Keratinocyte (primary cell): Measurements from ENCODE around the gene TNIP2. TPM values are rescaled to one million over a fixed set of nuclear protein-coding genes. Genes with fewer than 3 reads are reported as not detected.

Experiments
- DNase-seq: peaks from one replicate; pipeline ENCODE4 v3.0.0-alpha.2; 2011; ENCODE audit warnings: low read depth, missing footprints, low spot score
- FAIRE-seq: peaks from 2 replicates; lab custom pipeline; 2011; peaks lifted over from hg19 to GRCh38; lab: Jason Lieb, UNC
- H2AFZ ChIP-seq: 2 replicates; pipeline ENCODE4 v1.6.0; 2012; ENCODE audit warnings: low read length, control low read depth, inconsistent platforms; ENCODE audit not compliant: control insufficient read depth
- H3K27ac ChIP-seq: 2 replicates; pipeline ENCODE4 v1.5.1; 2011; ENCODE audit warnings: low read length; ENCODE audit not compliant: control insufficient read depth, insufficient read depth
- H3K27me3 ChIP-seq: 3 replicates; pipeline ENCODE4 v1.6.0; 2011; ENCODE audit warnings: low read length; ENCODE audit not compliant: control insufficient read depth, insufficient read depth; ENCODE audit errors: extremely low read depth
- H3K36me3 ChIP-seq, 2 experiments: 2 replicates in 1 of 2; 3 replicates in 1 of 2; pipeline ENCODE4 v1.5.1; 2011; ENCODE audit warnings: low read length in 2 of 2, mild to moderate bottlenecking in 1 of 2; ENCODE audit not compliant: control insufficient read depth in 2 of 2, insufficient read depth in 2 of 2; ENCODE audit errors: extremely low read depth in 1 of 2
- H3K4me1 ChIP-seq: 3 replicates; pipeline ENCODE4 v1.5.1; 2011; ENCODE audit warnings: low read length; ENCODE audit not compliant: control insufficient read depth, insufficient read depth; ENCODE audit errors: extremely low read depth
- H3K4me2 ChIP-seq: 3 replicates; pipeline ENCODE4 v1.6.0; 2011; ENCODE audit warnings: low read depth, low read length; ENCODE audit not compliant: control insufficient read depth, insufficient read depth; ENCODE audit errors: extremely low read depth
- H3K4me3 ChIP-seq, 3 experiments: fragments of 200-600 bp in 1 of 3; sonication (generic) in 1 of 3; 2 replicates in 2 of 3; 3 replicates in 1 of 3; pipeline ENCODE4 v1.5.1; 2011 to 2016; ENCODE audit warnings: low read length in 3 of 3, mild to moderate bottlenecking in 3 of 3, control low read depth in 2 of 3, inconsistent platforms in 1 of 3, low read depth in 1 of 3, mixed read lengths in 1 of 3, mixed run types in 1 of 3, moderate library complexity in 1 of 3; ENCODE audit not compliant: control insufficient read depth in 2 of 3, insufficient read depth in 2 of 3; ENCODE audit errors: extremely low read depth in 1 of 3
- H3K79me2 ChIP-seq: 2 replicates; pipeline ENCODE4 v1.6.0; 2012; ENCODE audit warnings: low read length; ENCODE audit not compliant: control insufficient read depth, insufficient read depth
- H3K9ac ChIP-seq: 3 replicates; pipeline ENCODE4 v1.6.0; 2011; ENCODE audit warnings: low read length; ENCODE audit not compliant: control insufficient read depth, insufficient read depth; ENCODE audit errors: extremely low read depth
- H3K9me1 ChIP-seq: 3 replicates; pipeline ENCODE4 v1.6.0; 2011; ENCODE audit warnings: low read length; ENCODE audit not compliant: control insufficient read depth, insufficient read depth; ENCODE audit errors: extremely low read depth
- H3K9me3 ChIP-seq: 2 replicates; pipeline ENCODE4 v1.5.1; 2012; ENCODE audit warnings: low read depth, low read length; ENCODE audit not compliant: control insufficient read depth
- H4K20me1 ChIP-seq: 3 replicates; pipeline ENCODE4 v1.6.0; 2011; ENCODE audit warnings: low read length; ENCODE audit not compliant: control insufficient read depth, insufficient read depth; ENCODE audit errors: extremely low read depth
- CTCF ChIP-seq, 3 experiments: IDR thresholded peaks in 1 of 3; conservative IDR thresholded peaks in 1 of 3; optimal IDR thresholded peaks in 1 of 3; 2 replicates in 2 of 3; 3 replicates in 1 of 3; pipeline versions ENCODE3 to v1.5.1; 2011; ENCODE audit warnings: low read length in 3 of 3, mild to moderate bottlenecking in 3 of 3, moderate library complexity in 2 of 3, control low read depth in 1 of 3, inconsistent platforms in 1 of 3; ENCODE audit not compliant: insufficient read depth in 2 of 3; ENCODE audit errors: extremely low read depth in 1 of 3
- EZH2 ChIP-seq: IDR thresholded peaks from one replicate; pipeline ENCODE4 v1.6.1; 2012; ENCODE audit warnings: inconsistent platforms, mild to moderate bottlenecking, low read length, moderate library complexity
- dilution Hi-C: fragments of 300-500 bp; cut with MboI; formaldehyde crosslinking; loops from one replicate; pipeline ENCODE4 v1.7.0; 2020; ENCODE audit warnings: low sequenced_read_pairs; ENCODE audit not compliant: extremely low pct_ligation_motif_present
- polyA minus RNA-seq, 3 experiments: library from RNA; depleted of rRNA, polyadenylated mRNA; stranded (reverse); fragments of >200 nt; gene quantifications; 1 replicate in 1 of 3; 2 replicates in 1 of 3; 3 replicates in 1 of 3; pipeline ENCODE4 v1.2.3, GENCODE V29; 2011
- polyA plus RNA-seq, 5 experiments: library from polyadenylated mRNA; depleted of rRNA in 3 of 5; stranded (reverse) in 3 of 5; stranded (forward) in 1 of 5; unstranded in 1 of 5; fragments of >200 nt; gene quantifications; 1 replicate in 1 of 5; 2 replicates in 3 of 5; 3 replicates in 1 of 5; pipeline versions ENCODE4 v1.2.1 to v1.2.3, GENCODE V29; 2011 to 2012; ENCODE audit warnings: missing spikeins in 2 of 5, low read depth in 1 of 5, low replicate concordance in 1 of 5

TNIP2 gene
- polyA plus RNA-seq (22.6 to 23.1 TPM (median 23.1 TPM) in 3 replicates), polyA minus RNA-seq (7.6 to 13.0 TPM (median 9.8 TPM) in 3 replicates)
- polyA plus RNA-seq (2011; ENCODE audit: low read depth) = 33.1 TPM
- 11.7 and 26.0 TPM in 2 replicates for polyA plus RNA-seq (2011; cell fraction: cytosol; rRNA removed)
- polyA plus RNA-seq (2011; cell fraction: nucleus; rRNA removed) = 41.6 and 42.8 TPM in 2 replicates
- polyA plus RNA-seq (2012; ENCODE audit: low replicate concordance) = 21.2 and 26.8 TPM in 2 replicates
- polyA minus RNA-seq (2011; cell fraction: cytosol; rRNA and poly(A)+ RNA removed) = 15.9 TPM
- 10.3 and 12.2 TPM in 2 replicates for polyA minus RNA-seq (2011; cell fraction: nucleus; rRNA and poly(A)+ RNA removed)

GRCh38 chr4:2755821-2756690 lies at the start of gene TNIP2:
TSS of gene TNIP2 (minus strand) at chr4:2756336. CDS start at chr4:2756289, 47 bp downstream.
- H3K36me3 ChIP-seq = peaks cover 0 to 3% of the 10 kb centered on the region in 2 experiments

GRCh38 chr4:2804973-2805501 lies 48.9 kb upstream of the TNIP2 start:
- H3K9me1 ChIP-seq = no peaks in the 10 kb centered on the region
- DNase-seq = no peak
- H3K36me3 ChIP-seq = peaks cover 0 to 1% of the 10 kb centered on the region in 2 experiments
- no peaks in the 10 kb centered on the region for H3K27me3 ChIP-seq
- no peak overlapping the region for H3K9ac ChIP-seq
- no peak overlapping the region for H3K27ac ChIP-seq
- no peak overlapping the region for H3K4me3 ChIP-seq
- no peak for FAIRE-seq
- H3K4me1 ChIP-seq = peaks cover 27% of the 10 kb centered on the region
- H3K79me2 ChIP-seq = no peaks in the 10 kb centered on the region
- H2AFZ ChIP-seq = no peak overlapping the region
- H4K20me1 ChIP-seq = no peaks in the 10 kb centered on the region
- no peak for TF ChIP-seq CTCF (optimal IDR thresholded peaks at IDR 0.05 in 1 of 3, IDR thresholded peaks at IDR 0.05 in 1 of 3, conservative IDR thresholded peaks at IDR 0.05 in 1 of 3; ENCODE audit: extremely low read depth in 1 of 3, insufficient read depth in 2 of 3, low read length in 3 of 3)
- no peak for TF ChIP-seq EZH2
- no peak overlapping the region for H3K4me2 ChIP-seq
- H3K9me3 ChIP-seq = no peaks in the 10 kb centered on the region
- dilution Hi-C loops = no loop called here

More at GRCh38 chr4:2755821-2756690, at the start of gene TNIP2:
- DNase-seq (peak; percentile 60), FAIRE-seq (no peak)
- Histone ChIP-seq H3K9me1 (no peaks in the 10 kb centered on the region), H3K79me2 (peaks cover 17% of the 10 kb centered on the region), H3K4me1 (peaks cover 14% of the 10 kb centered on the region), H4K20me1 (no peaks in the 10 kb centered on the region), H3K27me3 (no peaks in the 10 kb centered on the region), H2AFZ (peak within 1 kb of the TSS; percentile 50), H3K4me3 (peak within 1 kb of the TSS; percentile 65 to 76 (median 74)), H3K27ac (peak within 1 kb of the TSS; percentile 54), H3K9ac (peak within 1 kb of the TSS; percentile 75), H3K9me3 (no peaks in the 10 kb centered on the region), H3K4me2 (peak within 1 kb of the TSS; percentile 91)
- dilution Hi-C loops = no loop called here
- TF ChIP-seq CTCF (optimal IDR thresholded peaks at IDR 0.05 in 1 of 3, IDR thresholded peaks at IDR 0.05 in 1 of 3, conservative IDR thresholded peaks at IDR 0.05 in 1 of 3; ENCODE audit: extremely low read depth in 1 of 3, insufficient read depth in 2 of 3, low read length in 3 of 3) (peak in 2 of 3 experiments; percentile 18 to 42), EZH2 (no peak)
